Measurements from ENCODE around the gene NDC1. TPM values are rescaled to one million over a fixed set of nuclear protein-coding genes. Genes with fewer than 3 reads are reported as not detected.

Gene NDC1
- total RNA-seq, 4 donors from 2014 or later, result 1.1 to 11.1 (median 8.0) TPM

GRCh38 chr1:53771648-53772047 lies 66.4 kb downstream of the NDC1 start:
- H3K27ac ChIP-seq, result no peak overlapping the region
- in situ Hi-C loops (cut with MboI; ENCODE audit: low pct_ligation_motif_present in 1 of 4, low pct_unique_long_range_greater_than_20kb in 1 of 4, low sequenced_read_pairs in 3 of 4) (loop anchor here in 2 of 4 donors (25.0 kb wide), 2 partner anchors 284 to 484 kb away; no protein-coding TSS in a partner anchor), intact Hi-C loops (cut with DNase I; ENCODE audit: low total_unique reads) (no loop called here)
- 76 to 90% methylated on average over 2 of the region's 2 CpGs for WGBS, 2 donors (ENCODE audit: low coverage in 1 of 2)
- no peaks in the 10 kb centered on the region for H3K36me3 ChIP-seq
- TF ChIP-seq POLR2AphosphoS5 (IDR thresholded peaks at IDR 0.05), result no peak
- no peak for TF ChIP-seq CTCF (IDR thresholded peaks at IDR 0.05)
- TF ChIP-seq POLR2A (IDR thresholded peaks at IDR 0.05), result no peak
- no peak for TF ChIP-seq EP300 (IDR thresholded peaks at IDR 0.05; ENCODE audit: low read depth)
- H3K27me3 ChIP-seq, result no peaks in the 10 kb centered on the region
- H3K4me1 ChIP-seq, result no peaks in the 10 kb centered on the region
- no peak for DNase-seq
- no peak overlapping the region for H3K4me3 ChIP-seq
- H3K9me3 ChIP-seq, result no peaks in the 10 kb centered on the region

- no peak for DNase-seq
- 91 to 100% methylated on average over 1 of the region's 1 CpG for WGBS, 2 donors (ENCODE audit: low coverage in 1 of 2)
- TF ChIP-seq EP300 (IDR thresholded peaks at IDR 0.05; ENCODE audit: low read depth) (no peak), POLR2A (IDR thresholded peaks at IDR 0.05) (no peak), CTCF (IDR thresholded peaks at IDR 0.05) (no peak), POLR2AphosphoS5 (IDR thresholded peaks at IDR 0.05) (no peak)
- intact Hi-C loops (cut with DNase I; ENCODE audit: low total_unique reads) (no loop called here), in situ Hi-C loops (cut with MboI; ENCODE audit: low pct_ligation_motif_present in 1 of 4, low pct_unique_long_range_greater_than_20kb in 1 of 4, low sequenced_read_pairs in 3 of 4) (loop anchor here in 2 of 4 donors (25.0 kb wide), 2 partner anchors 282 to 482 kb away; no protein-coding TSS in a partner anchor)
- no peaks in the 10 kb centered on the region for H3K9me3 ChIP-seq
- no peak overlapping the region for H3K4me3 ChIP-seq
- H3K27me3 ChIP-seq, result no peaks in the 10 kb centered on the region
- no peaks in the 10 kb centered on the region for H3K36me3 ChIP-seq
- no peak overlapping the region for H3K27ac ChIP-seq
- H3K4me1 ChIP-seq, result no peaks in the 10 kb centered on the region
Measured at GRCh38 chr1:53769780-53770179, 68.3 kb downstream of the NDC1 start.

GRCh38 chr1:53769184-53769583 lies 68.9 kb downstream of the NDC1 start:
- intact Hi-C loops (cut with DNase I; ENCODE audit: low total_unique reads), result no loop called here

GRCh38 chr1:53766831-53767405 lies 71.2 kb downstream of the NDC1 start:
- intact Hi-C loops (cut with DNase I; ENCODE audit: low total_unique reads), result no loop called here
- H3K27ac ChIP-seq, result no peak overlapping the region
- TF ChIP-seq EP300 (IDR thresholded peaks at IDR 0.05; ENCODE audit: low read depth) (no peak), POLR2A (IDR thresholded peaks at IDR 0.05) (no peak), POLR2AphosphoS5 (IDR thresholded peaks at IDR 0.05) (no peak), CTCF (IDR thresholded peaks at IDR 0.05) (no peak)
- no peak overlapping the region for H3K4me3 ChIP-seq
- H3K27me3 ChIP-seq, result no peaks in the 10 kb centered on the region
- H3K36me3 ChIP-seq, result no peaks in the 10 kb centered on the region
- H3K4me1 ChIP-seq, result no peaks in the 10 kb centered on the region
- no peaks in the 10 kb centered on the region for H3K9me3 ChIP-seq
- in situ Hi-C loops (cut with MboI; ENCODE audit: low pct_ligation_motif_present in 1 of 4, low pct_unique_long_range_greater_than_20kb in 1 of 4, low sequenced_read_pairs in 3 of 4), result loop anchor here in 2 of 4 donors (25.0 kb wide), 2 partner anchors 280 to 480 kb away; no protein-coding TSS in a partner anchor
- WGBS, 2 donors (ENCODE audit: low coverage in 1 of 2), result 32 to 34% methylated on average over 3 of the region's 3 CpGs
- DNase-seq, result no peak

More at GRCh38 chr1:53769184-53769583, 68.9 kb downstream of the NDC1 start:
- TF ChIP-seq POLR2AphosphoS5 (IDR thresholded peaks at IDR 0.05) (no peak), POLR2A (IDR thresholded peaks at IDR 0.05) (no peak), EP300 (IDR thresholded peaks at IDR 0.05; ENCODE audit: low read depth) (no peak), CTCF (IDR thresholded peaks at IDR 0.05) (no peak)
- no peak overlapping the region for H3K4me3 ChIP-seq
- H3K27ac ChIP-seq, result no peak overlapping the region
- in situ Hi-C loops (cut with MboI; ENCODE audit: low pct_ligation_motif_present in 1 of 4, low pct_unique_long_range_greater_than_20kb in 1 of 4, low sequenced_read_pairs in 3 of 4), result loop anchor here in 2 of 4 donors (25.0 kb wide), 2 partner anchors 282 to 482 kb away; no protein-coding TSS in a partner anchor
- no peaks in the 10 kb centered on the region for H3K27me3 ChIP-seq
- no peaks in the 10 kb centered on the region for H3K9me3 ChIP-seq
- WGBS, 2 donors (ENCODE audit: low coverage in 1 of 2), result 89 to 94% methylated on average over 1 of the region's 1 CpG
- DNase-seq, result no peak
- H3K36me3 ChIP-seq, result no peaks in the 10 kb centered on the region
- H3K4me1 ChIP-seq, result no peaks in the 10 kb centered on the region

Measured in transverse colon (tissue), 4 donors.